HCT116 (cell line): ENCODE results near the gene EPB41L4A. TPM values are rescaled to one million over a fixed set of nuclear protein-coding genes. Genes with fewer than 3 reads are reported as not detected.

Experiments
- ATAC-seq: fragments of 200-7000 bp; cut with Tn5 transposase; 2 replicates; pipeline ENCODE4 v1.9.1; 2020; ENCODE audit warnings: mild to moderate bottlenecking, moderate library complexity
- BruUV-seq: library from RNA; stranded (reverse); fragments of 400-500 nt; replicated peaks from 2 replicates; lab custom pipeline; 2021; lab: Mats Ljungman, UMichigan
- CTCF ChIA-PET: fragments of 300-600 bp; sonication (Branson Sonifier 250); formaldehyde crosslinking; loops from one replicate; lab custom pipeline; 2021; ENCODE audit warnings: antibody characterized with exemption; lab: Charles Lee
- POLR2A ChIA-PET: fragments of 300-600, 350-600 bp; sonication (Branson Sonifier 250); formaldehyde crosslinking; loops from one replicate; lab custom pipeline; 2021; ENCODE audit warnings: antibody characterized with exemption; lab: Charles Lee
- RAD21 ChIA-PET, 2 experiments: fragments of 300-600 bp; sonication (Branson Sonifier 250); formaldehyde crosslinking; loops; one replicate each; lab custom pipeline; 2023; ENCODE audit warnings: low total read pairs in 2 of 2; ENCODE audit not compliant: uncharacterized antibody in 2 of 2, unreplicated experiment in 2 of 2, low non-redundant PET in 1 of 2; lab: Charles Lee
- DNase-seq: peaks from one replicate; pipeline ENCODE4 v3.0.0-alpha.2; 2010; ENCODE audit warnings: low read depth, low spot score
- H2AFZ ChIP-seq: fragments of 200-600 bp; shearing (Covaris generic), sonication (generic); 2 replicates; pipeline ENCODE4 v1.6.1; 2017; ENCODE audit warnings: low read depth, mixed run types, mixed read lengths, antibody characterized with exemption, low read length; ENCODE audit not compliant: poor library complexity, severe bottlenecking
- H3K27ac ChIP-seq: 2 replicates; pipeline ENCODE4 v1.5.1; 2012; ENCODE audit warnings: low read depth, low read length
- H3K27me3 ChIP-seq: fragments of 200-600 bp; sonication (generic); 2 replicates; pipeline ENCODE4 v1.6.1; 2016; ENCODE audit warnings: mixed run types, low read length, mixed read lengths; ENCODE audit not compliant: insufficient read depth
- H3K36me3 ChIP-seq, 2 experiments: fragments of 200-500 bp in 1 of 2; fragments of 200-600 bp in 1 of 2; sonication (Bioruptor generic) in 1 of 2; sonication (generic) in 1 of 2; 2 replicates each; pipeline versions ENCODE4 v1.5.1 to v1.6.1; 2014 to 2016; ENCODE audit warnings: low read length in 2 of 2, inconsistent platforms in 1 of 2, mixed read lengths in 1 of 2, mixed run types in 1 of 2; ENCODE audit not compliant: insufficient read depth in 2 of 2, control insufficient read depth in 1 of 2
- H3K4me1 ChIP-seq, 2 experiments: fragments of 200-600 bp in 1 of 2; sonication (generic) in 1 of 2; 2 replicates each; pipeline versions ENCODE4 v1.5.1 to v1.6.1; 2012 to 2017; ENCODE audit warnings: low read length in 2 of 2, inconsistent platforms in 1 of 2, mild to moderate bottlenecking in 1 of 2, mixed read lengths in 1 of 2, mixed run types in 1 of 2, moderate library complexity in 1 of 2; ENCODE audit not compliant: insufficient read depth in 2 of 2, control insufficient read depth in 1 of 2
- H3K4me2 ChIP-seq: fragments of 200-600 bp; sonication (generic); 2 replicates; pipeline ENCODE4 v1.6.1; 2017; ENCODE audit warnings: mixed run types, low read length, mixed read lengths
- H3K4me3 ChIP-seq, 2 experiments: fragments of 200-600 bp in 1 of 2; sonication (generic) in 1 of 2; replicated peaks in 1 of 2; 2 replicates each; pipeline ENCODE4 v1.5.1; 2011 to 2016; ENCODE audit warnings: low read length in 2 of 2, control low read depth in 1 of 2, low read depth in 1 of 2, mild to moderate bottlenecking in 1 of 2, mixed read lengths in 1 of 2, mixed run types in 1 of 2
- H3K79me2 ChIP-seq: fragments of 200-600 bp; sonication (generic); 2 replicates; pipeline ENCODE4 v1.6.1; 2017; ENCODE audit warnings: mild to moderate bottlenecking, mixed run types, low read length, moderate library complexity, mixed read lengths; ENCODE audit not compliant: insufficient read depth
- H3K9ac ChIP-seq: fragments of 200-600 bp; sonication (generic); 2 replicates; pipeline ENCODE4 v1.6.1; 2016; ENCODE audit warnings: low read length, mixed read lengths
- H3K9me2 ChIP-seq: fragments of 200-600 bp; sonication (generic), shearing (Covaris generic); 2 replicates; pipeline ENCODE4 v1.6.1; 2017; ENCODE audit warnings: mixed run types, mild to moderate bottlenecking, moderate library complexity; ENCODE audit not compliant: insufficient read depth
- H3K9me3 ChIP-seq, 2 experiments: fragments of 200-500 bp in 1 of 2; fragments of 200-600 bp in 1 of 2; sonication (Bioruptor generic) in 1 of 2; sonication (generic) in 1 of 2; 2 replicates each; pipeline ENCODE4 v1.6.1; 2014 to 2017; ENCODE audit warnings: low read length in 2 of 2, mixed read lengths in 2 of 2, inconsistent platforms in 1 of 2, low read depth in 1 of 2, mild to moderate bottlenecking in 1 of 2, mixed run types in 1 of 2, moderate library complexity in 1 of 2; ENCODE audit not compliant: control insufficient read depth in 1 of 2, insufficient read depth in 1 of 2
- H4K20me1 ChIP-seq: fragments of 200-600 bp; sonication (generic), shearing (Covaris generic); 2 replicates; pipeline ENCODE4 v1.6.1; 2017; ENCODE audit warnings: mixed run types, mild to moderate bottlenecking, moderate library complexity; ENCODE audit not compliant: insufficient read depth
- CEBPB ChIP-seq: IDR thresholded peaks from 2 replicates; pipeline ENCODE4 v1.6.1; 2012; ENCODE audit warnings: low read depth
- EGR1 ChIP-seq: IDR thresholded peaks from 2 replicates; pipeline ENCODE4 v1.6.1; 2012; ENCODE audit warnings: low read depth
- ELF1 ChIP-seq: IDR thresholded peaks from 2 replicates; pipeline ENCODE4 v1.6.1; 2012; ENCODE audit warnings: low read depth, borderline replicate concordance
- EZH2 ChIP-seq: fragments of 200-600 bp; sonication (generic); IDR thresholded peaks from 2 replicates; pipeline ENCODE4 v1.6.1; 2017; ENCODE audit warnings: antibody characterized with exemption, mixed run types
- EZH2phosphoT487 ChIP-seq: fragments of 200-600 bp; IDR thresholded peaks from 2 replicates; pipeline ENCODE4 v1.6.1; 2018; ENCODE audit warnings: antibody characterized with exemption, borderline replicate concordance
- FOSL1 ChIP-seq: IDR thresholded peaks from 2 replicates; pipeline ENCODE4 v1.6.1; 2012; ENCODE audit warnings: low read depth
- JUND ChIP-seq: IDR thresholded peaks from 2 replicates; pipeline ENCODE4 v1.6.1; 2012
- POLR2A ChIP-seq: IDR thresholded peaks from 2 replicates; pipeline ENCODE4 v1.7.0; 2011; ENCODE audit warnings: borderline replicate concordance; ENCODE audit not compliant: insufficient read depth, insufficient read length; ENCODE audit errors: extremely low read depth
- POLR2AphosphoS5 ChIP-seq: IDR thresholded peaks from 2 replicates; pipeline ENCODE4 v1.6.1; 2011; ENCODE audit warnings: mild to moderate bottlenecking, low read depth, low read length, moderate library complexity
- SP1 ChIP-seq: IDR thresholded peaks from 2 replicates; pipeline ENCODE4 v1.6.1; 2012; ENCODE audit warnings: low read depth
- SRF ChIP-seq: IDR thresholded peaks from 2 replicates; pipeline ENCODE4 v1.6.1; 2012; ENCODE audit warnings: low read depth
- TCF7L2 ChIP-seq: IDR thresholded peaks from 2 replicates; pipeline ENCODE4 v1.7.0; 2011; ENCODE audit warnings: borderline replicate concordance, inconsistent platforms; ENCODE audit not compliant: insufficient read depth, insufficient read length; ENCODE audit errors: extremely low read depth
- YY1 ChIP-seq: IDR thresholded peaks from 2 replicates; pipeline ENCODE4 v1.6.1; 2011; ENCODE audit warnings: low read length, low read depth, moderate library complexity, mild to moderate bottlenecking; ENCODE audit not compliant: insufficient replicate concordance; ENCODE audit errors: extremely low read depth
- ZFX ChIP-seq: fragments of 450-650 bp; IDR thresholded peaks from 2 replicates; pipeline ENCODE4 v1.6.1; 2017
- ZNF274 ChIP-seq: fragments of 200-500 bp; sonication (Bioruptor generic); IDR thresholded peaks from 2 replicates; pipeline ENCODE4 v1.6.1; 2014; ENCODE audit warnings: mild to moderate bottlenecking, low read depth, low read length, inconsistent platforms
- intact Hi-C: fragments of 100-400 bp; cut with micrococcal nuclease; formaldehyde crosslinking; loops from 2 replicates; pipeline ENCODE4 v1.10.0; 2022
- total RNA-seq: library from RNA; stranded (reverse); gene quantifications from one replicate; pipeline ENCODE4 v1.2.1, GENCODE V29; 2021; ENCODE audit not compliant: unreplicated experiment
- TF ChIP-seq, protein P1 (sequence below): IDR thresholded peaks from 2 replicates; pipeline ENCODE4 v1.6.1; 2011; ENCODE audit warnings: mild to moderate bottlenecking, low read length, moderate library complexity; ENCODE audit not compliant: insufficient replicate concordance; ENCODE audit errors: extremely low read depth
- TF ChIP-seq, protein P2 (sequence below), 3 experiments: fragments of 200-600 bp in 1 of 3; sonication (generic) in 1 of 3; IDR thresholded peaks in 2 of 3; conservative IDR thresholded peaks in 1 of 3; 2 replicates each; pipeline ENCODE4 v1.5.1; 2012 to 2017; ENCODE audit warnings: low read depth in 2 of 3, low read length in 2 of 3, antibody characterized with exemption in 1 of 3, borderline replicate concordance in 1 of 3, control low read depth in 1 of 3, mild to moderate bottlenecking in 1 of 3, mixed read lengths in 1 of 3, mixed run types in 1 of 3, moderate library complexity in 1 of 3; ENCODE audit not compliant: insufficient read depth in 1 of 3
- TF ChIP-seq, protein P3 (sequence below): IDR thresholded peaks from 2 replicates; pipeline ENCODE4 v1.6.1; 2012
- TF ChIP-seq, protein P4 (sequence below): IDR thresholded peaks from 2 replicates; pipeline ENCODE4 v1.6.1; 2012
- TF ChIP-seq, protein P5 (sequence below): IDR thresholded peaks from 2 replicates; pipeline ENCODE4 v1.6.1; 2012; ENCODE audit warnings: low read depth

Gene EPB41L4A
- total RNA-seq, 1 experiment from 2014 or later, result 2.8 TPM

DNA sequence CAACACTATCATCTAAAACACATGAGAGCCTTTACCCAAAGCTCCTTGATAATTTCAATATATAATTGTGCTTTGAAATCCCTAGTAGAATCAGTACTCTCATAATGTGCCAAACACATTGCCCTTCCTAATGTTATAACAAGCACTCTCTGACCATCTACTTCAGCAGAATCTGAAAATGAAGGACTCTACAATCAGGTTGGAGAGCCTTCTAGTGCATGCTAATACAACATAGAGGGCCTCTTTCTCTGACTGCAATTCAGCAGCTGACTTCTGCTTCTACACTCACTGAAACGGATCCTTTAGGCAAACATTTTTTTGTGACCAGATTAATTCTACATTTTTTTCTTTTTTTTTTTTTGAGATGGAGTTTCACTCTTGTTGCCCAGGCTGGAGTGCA, 155.6 kb downstream of the EPB41L4A start:
- no peak overlapping the region for H3K4me3 ChIP-seq
- ATAC-seq, result no peak
- no peak overlapping the region for H2AFZ ChIP-seq
- ChIA-PET RAD21 (no interaction called here), CTCF (no interaction called here), POLR2A (no interaction called here)
- no TSS peak for BruUV-seq
- H3K27me3 ChIP-seq, result 0 out of 2 replicates have a peak, but pooled peaks cover 8% of the 10 kb centered on the region
- H3K9ac ChIP-seq, result no peak overlapping the region
- H3K4me1 ChIP-seq, result no peaks in the 10 kb centered on the region
- DNase-seq, result no peak
- no peaks in the 10 kb centered on the region for H3K9me3 ChIP-seq
- H4K20me1 ChIP-seq, result no peaks in the 10 kb centered on the region
- intact Hi-C loops, result no loop called here
- no peak overlapping the region for H3K27ac ChIP-seq
- H3K36me3 ChIP-seq, result no peaks in the 10 kb centered on the region
- H3K9me2 ChIP-seq, result no peaks in the 10 kb centered on the region
- no peak for TF ChIP-seq ZNF274
- TF ChIP-seq SP1, result no peak
- TF ChIP-seq, protein P1, sequence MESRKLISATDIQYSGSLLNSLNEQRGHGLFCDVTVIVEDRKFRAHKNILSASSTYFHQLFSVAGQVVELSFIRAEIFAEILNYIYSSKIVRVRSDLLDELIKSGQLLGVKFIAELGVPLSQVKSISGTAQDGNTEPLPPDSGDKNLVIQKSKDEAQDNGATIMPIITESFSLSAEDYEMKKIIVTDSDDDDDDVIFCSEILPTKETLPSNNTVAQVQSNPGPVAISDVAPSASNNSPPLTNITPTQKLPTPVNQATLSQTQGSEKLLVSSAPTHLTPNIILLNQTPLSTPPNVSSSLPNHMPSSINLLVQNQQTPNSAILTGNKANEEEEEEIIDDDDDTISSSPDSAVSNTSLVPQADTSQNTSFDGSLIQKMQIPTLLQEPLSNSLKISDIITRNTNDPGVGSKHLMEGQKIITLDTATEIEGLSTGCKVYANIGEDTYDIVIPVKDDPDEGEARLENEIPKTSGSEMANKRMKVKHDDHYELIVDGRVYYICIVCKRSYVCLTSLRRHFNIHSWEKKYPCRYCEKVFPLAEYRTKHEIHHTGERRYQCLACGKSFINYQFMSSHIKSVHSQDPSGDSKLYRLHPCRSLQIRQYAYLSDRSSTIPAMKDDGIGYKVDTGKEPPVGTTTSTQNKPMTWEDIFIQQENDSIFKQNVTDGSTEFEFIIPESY, result no peak
- no peak for TF ChIP-seq JUND
- no peak for TF ChIP-seq CEBPB
- TF ChIP-seq SRF, result no peak
- TF ChIP-seq ZFX, result no peak
- TF ChIP-seq, protein P2, sequence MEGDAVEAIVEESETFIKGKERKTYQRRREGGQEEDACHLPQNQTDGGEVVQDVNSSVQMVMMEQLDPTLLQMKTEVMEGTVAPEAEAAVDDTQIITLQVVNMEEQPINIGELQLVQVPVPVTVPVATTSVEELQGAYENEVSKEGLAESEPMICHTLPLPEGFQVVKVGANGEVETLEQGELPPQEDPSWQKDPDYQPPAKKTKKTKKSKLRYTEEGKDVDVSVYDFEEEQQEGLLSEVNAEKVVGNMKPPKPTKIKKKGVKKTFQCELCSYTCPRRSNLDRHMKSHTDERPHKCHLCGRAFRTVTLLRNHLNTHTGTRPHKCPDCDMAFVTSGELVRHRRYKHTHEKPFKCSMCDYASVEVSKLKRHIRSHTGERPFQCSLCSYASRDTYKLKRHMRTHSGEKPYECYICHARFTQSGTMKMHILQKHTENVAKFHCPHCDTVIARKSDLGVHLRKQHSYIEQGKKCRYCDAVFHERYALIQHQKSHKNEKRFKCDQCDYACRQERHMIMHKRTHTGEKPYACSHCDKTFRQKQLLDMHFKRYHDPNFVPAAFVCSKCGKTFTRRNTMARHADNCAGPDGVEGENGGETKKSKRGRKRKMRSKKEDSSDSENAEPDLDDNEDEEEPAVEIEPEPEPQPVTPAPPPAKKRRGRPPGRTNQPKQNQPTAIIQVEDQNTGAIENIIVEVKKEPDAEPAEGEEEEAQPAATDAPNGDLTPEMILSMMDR (IDR thresholded peaks at IDR 0.05 in 2 of 3, conservative IDR thresholded peaks at IDR 0.05 in 1 of 3; ENCODE audit: borderline replicate concordance in 1 of 3, insufficient read depth in 1 of 3, low read depth in 2 of 3, low read length in 2 of 3), result no peak
- TF ChIP-seq POLR2A, result no peak
- TF ChIP-seq, protein P3, sequence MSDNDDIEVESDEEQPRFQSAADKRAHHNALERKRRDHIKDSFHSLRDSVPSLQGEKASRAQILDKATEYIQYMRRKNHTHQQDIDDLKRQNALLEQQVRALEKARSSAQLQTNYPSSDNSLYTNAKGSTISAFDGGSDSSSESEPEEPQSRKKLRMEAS, result no peak
- no peak for TF ChIP-seq EZH2phosphoT487
- no peak for TF ChIP-seq EZH2
- TF ChIP-seq, protein P4, sequence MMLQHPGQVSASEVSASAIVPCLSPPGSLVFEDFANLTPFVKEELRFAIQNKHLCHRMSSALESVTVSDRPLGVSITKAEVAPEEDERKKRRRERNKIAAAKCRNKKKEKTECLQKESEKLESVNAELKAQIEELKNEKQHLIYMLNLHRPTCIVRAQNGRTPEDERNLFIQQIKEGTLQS, result no peak
- no peak for TF ChIP-seq TCF7L2
- no peak for TF ChIP-seq POLR2AphosphoS5
- TF ChIP-seq ELF1, result no peak
- no peak for TF ChIP-seq FOSL1
- no peak for TF ChIP-seq EGR1
- no peak for TF ChIP-seq YY1
- TF ChIP-seq, protein P5, sequence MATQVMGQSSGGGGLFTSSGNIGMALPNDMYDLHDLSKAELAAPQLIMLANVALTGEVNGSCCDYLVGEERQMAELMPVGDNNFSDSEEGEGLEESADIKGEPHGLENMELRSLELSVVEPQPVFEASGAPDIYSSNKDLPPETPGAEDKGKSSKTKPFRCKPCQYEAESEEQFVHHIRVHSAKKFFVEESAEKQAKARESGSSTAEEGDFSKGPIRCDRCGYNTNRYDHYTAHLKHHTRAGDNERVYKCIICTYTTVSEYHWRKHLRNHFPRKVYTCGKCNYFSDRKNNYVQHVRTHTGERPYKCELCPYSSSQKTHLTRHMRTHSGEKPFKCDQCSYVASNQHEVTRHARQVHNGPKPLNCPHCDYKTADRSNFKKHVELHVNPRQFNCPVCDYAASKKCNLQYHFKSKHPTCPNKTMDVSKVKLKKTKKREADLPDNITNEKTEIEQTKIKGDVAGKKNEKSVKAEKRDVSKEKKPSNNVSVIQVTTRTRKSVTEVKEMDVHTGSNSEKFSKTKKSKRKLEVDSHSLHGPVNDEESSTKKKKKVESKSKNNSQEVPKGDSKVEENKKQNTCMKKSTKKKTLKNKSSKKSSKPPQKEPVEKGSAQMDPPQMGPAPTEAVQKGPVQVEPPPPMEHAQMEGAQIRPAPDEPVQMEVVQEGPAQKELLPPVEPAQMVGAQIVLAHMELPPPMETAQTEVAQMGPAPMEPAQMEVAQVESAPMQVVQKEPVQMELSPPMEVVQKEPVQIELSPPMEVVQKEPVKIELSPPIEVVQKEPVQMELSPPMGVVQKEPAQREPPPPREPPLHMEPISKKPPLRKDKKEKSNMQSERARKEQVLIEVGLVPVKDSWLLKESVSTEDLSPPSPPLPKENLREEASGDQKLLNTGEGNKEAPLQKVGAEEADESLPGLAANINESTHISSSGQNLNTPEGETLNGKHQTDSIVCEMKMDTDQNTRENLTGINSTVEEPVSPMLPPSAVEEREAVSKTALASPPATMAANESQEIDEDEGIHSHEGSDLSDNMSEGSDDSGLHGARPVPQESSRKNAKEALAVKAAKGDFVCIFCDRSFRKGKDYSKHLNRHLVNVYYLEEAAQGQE, result no peak
- no peak overlapping the region for H3K4me2 ChIP-seq
- H3K79me2 ChIP-seq, result no peaks in the 10 kb centered on the region
